ENCODE measurements around the gene RBFOX2. TPM values are rescaled to one million over a fixed set of nuclear protein-coding genes. Genes with fewer than 3 reads are reported as not detected.

Gene RBFOX2
- total and polyA plus RNA-seq, 2 donors (not counting 1 experiment from before 2014, with no cell fraction given): not detected

GRCh38 chr22:35819421-35819820, 209.2 kb downstream of the RBFOX2 start:
- H3K9me3 Mint-ChIP-seq (ENCODE audit: insufficient read depth): no peaks in the 10 kb centered on the region
- no peak overlapping the region for H3K4me3 Mint-ChIP-seq
- no peak overlapping the region for H3K4me2 ChIP-seq (replicated peaks; ENCODE audit: low read depth, low read length, poor library complexity, severe bottlenecking)
- peaks cover 6% of the 10 kb centered on the region for H3K27me3 Mint-ChIP-seq
- no peak overlapping the region for H2AFZ ChIP-seq (ENCODE audit: insufficient read depth, low read depth, low read length, poor library complexity, severe bottlenecking)
- H3K9ac ChIP-seq (ENCODE audit: low read length): no peak overlapping the region
- no peak overlapping the region for H3K27ac Mint-ChIP-seq
- no peaks in the 10 kb centered on the region for H3K9me3 ChIP-seq (ENCODE audit: control extremely low read depth in 1 of 3, control insufficient read depth in 2 of 3, insufficient read depth in 1 of 3, low read length in 2 of 3)
- no peaks in the 10 kb centered on the region for H3K27me3 ChIP-seq (replicated peaks in 1 of 4; ENCODE audit: control extremely low read depth in 1 of 4, control insufficient read depth in 3 of 4, insufficient read depth in 4 of 4, low read length in 3 of 4)
- intact Hi-C loops (cut with micrococcal nuclease): no loop called here
- ChIA-PET POLR2A (no interaction called here), CTCF (no interaction called here)
- H3K4me1 Mint-ChIP-seq: no peaks in the 10 kb centered on the region
- ATAC-seq (ENCODE audit: low read depth) (no peak), DNase-seq (no peak)
- no peaks in the 10 kb centered on the region for H3K4me1 ChIP-seq (ENCODE audit: control insufficient read depth in 2 of 2, insufficient read depth in 2 of 2, low read length in 2 of 2)
- H3K79me2 ChIP-seq (ENCODE audit: control insufficient read depth, insufficient read depth, low read length): no peaks in the 10 kb centered on the region
- no peak overlapping the region for H3K27ac ChIP-seq (ENCODE audit: low read length in 2 of 2)
- no peaks in the 10 kb centered on the region for H3K36me3 ChIP-seq (replicated peaks in 1 of 2; ENCODE audit: control extremely low read depth in 1 of 2, control insufficient read depth in 1 of 2, extremely low read depth in 1 of 2, insufficient read depth in 2 of 2, low read length in 1 of 2)
- WGBS (ENCODE audit: insufficient coverage): no CpG with 5 or more reads among the region's 1 CpG
- no peak overlapping the region for H3K4me3 ChIP-seq (ENCODE audit: control extremely low read depth in 1 of 5, extremely low read depth in 1 of 5, insufficient read depth in 1 of 5, low read depth in 2 of 5, low read length in 4 of 5)
- TF ChIP-seq EZH2 (IDR thresholded peaks at IDR 0.05; ENCODE audit: borderline replicate concordance, insufficient read depth, low read depth, low read length, poor library complexity, severe bottlenecking): no peak
- no peak for TF ChIP-seq CTCF (IDR thresholded peaks at IDR 0.05)
- H4K20me1 ChIP-seq (ENCODE audit: control insufficient read depth, insufficient read depth, low read length, poor library complexity, severe bottlenecking): no peaks in the 10 kb centered on the region

- no peaks in the 10 kb centered on the region for H4K20me1 ChIP-seq (ENCODE audit: control insufficient read depth, insufficient read depth, low read length, poor library complexity, severe bottlenecking)
- no peak for TF ChIP-seq CTCF (IDR thresholded peaks at IDR 0.05)
- TF ChIP-seq EZH2 (IDR thresholded peaks at IDR 0.05; ENCODE audit: borderline replicate concordance, insufficient read depth, low read depth, low read length, poor library complexity, severe bottlenecking): no peak
- POLR2A ChIA-PET: no interaction called here
- no peak for ATAC-seq (ENCODE audit: low read depth)
- no peak overlapping the region for H3K9ac ChIP-seq (ENCODE audit: low read length)
- H3K4me2 ChIP-seq (replicated peaks; ENCODE audit: low read depth, low read length, poor library complexity, severe bottlenecking): no peak overlapping the region
- no CpG with 5 or more reads among the region's 1 CpG for WGBS (ENCODE audit: insufficient coverage)
- H3K27ac ChIP-seq (ENCODE audit: low read length in 2 of 2): no peak overlapping the region
- Mint-ChIP-seq H3K9me3 (ENCODE audit: insufficient read depth) (no peaks in the 10 kb centered on the region), H3K27me3 (peaks cover 6% of the 10 kb centered on the region), H3K4me3 (no peak overlapping the region), H3K27ac (no peak overlapping the region), H3K4me1 (no peaks in the 10 kb centered on the region)
- no peaks in the 10 kb centered on the region for H3K9me3 ChIP-seq (ENCODE audit: control extremely low read depth in 1 of 3, control insufficient read depth in 2 of 3, insufficient read depth in 1 of 3, low read length in 2 of 3)
- H3K4me1 ChIP-seq (ENCODE audit: control insufficient read depth in 2 of 2, insufficient read depth in 2 of 2, low read length in 2 of 2): no peaks in the 10 kb centered on the region
- H3K4me3 ChIP-seq (ENCODE audit: control extremely low read depth in 1 of 5, extremely low read depth in 1 of 5, insufficient read depth in 1 of 5, low read depth in 2 of 5, low read length in 4 of 5): no peak overlapping the region
- DNase-seq: no peak
- H3K36me3 ChIP-seq (replicated peaks in 1 of 2; ENCODE audit: control extremely low read depth in 1 of 2, control insufficient read depth in 1 of 2, extremely low read depth in 1 of 2, insufficient read depth in 2 of 2, low read length in 1 of 2): no peaks in the 10 kb centered on the region
- CTCF ChIA-PET: no interaction called here
- H3K79me2 ChIP-seq (ENCODE audit: control insufficient read depth, insufficient read depth, low read length): no peaks in the 10 kb centered on the region
- H2AFZ ChIP-seq (ENCODE audit: insufficient read depth, low read depth, low read length, poor library complexity, severe bottlenecking): no peak overlapping the region
- intact Hi-C loops (cut with micrococcal nuclease): no loop called here
- no peaks in the 10 kb centered on the region for H3K27me3 ChIP-seq (replicated peaks in 1 of 4; ENCODE audit: control extremely low read depth in 1 of 4, control insufficient read depth in 3 of 4, insufficient read depth in 4 of 4, low read length in 3 of 4)
Measured at GRCh38 chr22:35818897-35819296, 209.7 kb downstream of the RBFOX2 start.

All from B cell (primary cell).